ENCODE results near the gene OSER1. TPM values are rescaled to one million over a fixed set of nuclear protein-coding genes. Genes with fewer than 3 reads are reported as not detected.
A peak's percentile ranks its signal among the peaks of the same experiment; 100 is the strongest.

OSER1 gene
- total RNA-seq, 4 donors from 2014 or later: 41.2 to 49.6 (median 46.8) TPM

DNA sequence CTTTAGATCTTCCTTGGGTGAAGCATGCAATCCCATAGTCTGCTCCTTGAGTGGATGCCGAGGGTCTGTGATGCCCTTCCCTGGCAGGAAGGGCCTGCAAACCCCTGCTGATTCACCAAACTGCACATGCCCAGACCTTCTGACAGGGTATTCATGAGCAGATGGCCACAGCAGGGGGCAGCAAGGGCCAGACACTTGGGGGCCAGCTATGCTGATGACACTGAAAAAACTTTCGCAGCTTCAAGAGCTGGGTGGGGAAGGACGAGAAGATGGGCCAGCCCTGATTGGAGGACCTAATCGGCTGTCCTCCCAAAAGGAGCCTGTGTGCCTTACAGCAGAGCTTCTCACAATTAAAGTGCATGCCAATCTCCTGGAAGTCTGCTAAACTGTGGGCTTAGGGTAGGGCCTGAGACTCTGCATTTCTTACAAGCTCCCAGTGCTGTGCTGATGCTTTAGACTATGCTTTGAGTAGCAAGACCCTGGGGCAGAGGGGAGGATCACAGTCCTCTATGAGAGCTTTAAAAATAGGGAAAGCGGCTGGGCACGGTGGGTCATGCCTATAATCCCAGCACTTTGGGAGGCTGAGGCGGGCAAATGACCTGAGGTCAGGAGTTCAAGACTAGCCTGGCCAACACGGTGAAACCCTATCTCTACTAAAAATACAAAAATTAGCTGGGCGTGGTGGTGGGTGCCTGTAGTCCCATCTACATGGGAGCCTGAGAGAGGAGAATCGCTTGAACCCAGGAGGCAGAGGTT, 21.3 kb upstream of the OSER1 start:
- H3K4me3 ChIP-seq (ENCODE audit: low read depth, poor library complexity, severe bottlenecking): no peak overlapping the region
- no peak for DNase-seq (ENCODE audit: low spot score in 2 of 2)
- TF ChIP-seq, protein P1, sequence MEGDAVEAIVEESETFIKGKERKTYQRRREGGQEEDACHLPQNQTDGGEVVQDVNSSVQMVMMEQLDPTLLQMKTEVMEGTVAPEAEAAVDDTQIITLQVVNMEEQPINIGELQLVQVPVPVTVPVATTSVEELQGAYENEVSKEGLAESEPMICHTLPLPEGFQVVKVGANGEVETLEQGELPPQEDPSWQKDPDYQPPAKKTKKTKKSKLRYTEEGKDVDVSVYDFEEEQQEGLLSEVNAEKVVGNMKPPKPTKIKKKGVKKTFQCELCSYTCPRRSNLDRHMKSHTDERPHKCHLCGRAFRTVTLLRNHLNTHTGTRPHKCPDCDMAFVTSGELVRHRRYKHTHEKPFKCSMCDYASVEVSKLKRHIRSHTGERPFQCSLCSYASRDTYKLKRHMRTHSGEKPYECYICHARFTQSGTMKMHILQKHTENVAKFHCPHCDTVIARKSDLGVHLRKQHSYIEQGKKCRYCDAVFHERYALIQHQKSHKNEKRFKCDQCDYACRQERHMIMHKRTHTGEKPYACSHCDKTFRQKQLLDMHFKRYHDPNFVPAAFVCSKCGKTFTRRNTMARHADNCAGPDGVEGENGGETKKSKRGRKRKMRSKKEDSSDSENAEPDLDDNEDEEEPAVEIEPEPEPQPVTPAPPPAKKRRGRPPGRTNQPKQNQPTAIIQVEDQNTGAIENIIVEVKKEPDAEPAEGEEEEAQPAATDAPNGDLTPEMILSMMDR (IDR thresholded peaks at IDR 0.05): no peak
- no peak for TF ChIP-seq POLR2A (IDR thresholded peaks at IDR 0.05)
- intact Hi-C loops (cut with DNase I; ENCODE audit: low total_unique reads): no loop called here
- WGBS, 2 donors: 79 to 82% methylated on average over 10 of the region's 10 CpGs

DNA sequence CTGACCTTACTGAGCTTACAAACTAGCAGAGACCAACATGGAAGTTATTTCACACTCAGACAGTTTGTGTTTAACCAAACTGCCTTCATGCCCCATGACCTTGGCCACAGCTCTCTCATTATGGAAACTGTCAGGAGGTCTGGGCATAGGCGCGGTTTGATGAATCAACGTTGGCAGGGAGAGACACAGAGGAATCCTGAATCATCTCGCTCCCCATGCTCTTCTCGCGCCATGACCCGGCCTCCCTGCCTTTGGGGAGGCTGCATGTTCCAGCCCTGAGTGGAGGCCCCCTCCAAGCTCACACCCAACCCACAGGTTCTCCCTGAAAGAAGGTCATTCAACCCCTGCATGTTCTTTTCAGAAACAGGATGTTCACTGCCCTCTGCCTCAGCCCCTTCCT, 20.6 kb upstream of the OSER1 start:
- no peak for DNase-seq (ENCODE audit: low spot score in 2 of 2)
- intact Hi-C loops (cut with DNase I; ENCODE audit: low total_unique reads): no loop called here
- WGBS, 2 donors: 76 to 90% methylated on average over 7 of the region's 7 CpGs
- no peak overlapping the region for H3K4me3 ChIP-seq (ENCODE audit: low read depth, poor library complexity, severe bottlenecking)
- TF ChIP-seq, protein P1 (IDR thresholded peaks at IDR 0.05): peak in 1 of 3 donors; percentile 12
- no peak for TF ChIP-seq POLR2A (IDR thresholded peaks at IDR 0.05)

DNA sequence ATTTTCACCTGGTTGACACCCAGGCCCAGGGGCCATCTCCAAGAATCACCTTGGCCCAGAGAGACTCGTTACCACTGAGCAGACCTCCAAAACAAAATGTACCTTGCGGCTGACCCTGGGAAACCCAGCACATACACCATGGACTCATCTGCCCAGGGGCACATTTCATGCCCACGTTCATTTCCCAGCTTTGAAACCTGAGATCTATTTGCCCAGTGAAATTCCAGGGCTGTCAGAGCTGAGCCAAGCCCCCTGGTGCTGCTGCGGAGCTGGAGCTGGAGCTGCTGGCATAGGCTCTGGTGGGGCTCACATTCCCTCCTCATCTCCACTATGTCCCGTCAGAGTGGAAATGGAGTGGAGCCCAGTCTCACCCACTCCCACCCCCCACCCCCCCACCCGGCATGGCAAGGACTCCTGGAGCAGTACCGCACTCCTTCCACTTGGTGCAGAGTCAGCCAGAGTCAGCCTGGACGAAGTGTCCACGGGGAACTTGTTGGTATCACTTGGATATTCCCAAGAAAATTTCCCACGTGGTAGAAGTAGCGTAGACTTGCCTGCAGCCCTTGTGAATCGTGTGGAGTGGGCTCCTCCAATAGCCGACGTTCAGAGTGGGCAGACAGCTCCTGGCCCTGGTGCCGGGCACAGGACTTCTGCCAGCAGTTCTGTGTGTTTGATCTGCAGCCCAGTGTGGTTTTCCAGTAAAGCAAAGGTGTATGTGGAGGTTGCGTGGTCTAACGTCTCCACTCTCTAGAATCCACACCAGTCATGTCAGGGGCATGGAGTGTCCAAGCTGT, 18.1 kb upstream of the OSER1 start:
- intact Hi-C loops (cut with DNase I; ENCODE audit: low total_unique reads): loop anchor here (10.0 kb wide), 1 partner anchor 226 kb away; no protein-coding TSS in a partner anchor
- no peak for DNase-seq (ENCODE audit: low spot score in 2 of 2)
- no peak overlapping the region for H3K4me3 ChIP-seq (ENCODE audit: low read depth, poor library complexity, severe bottlenecking)
- 64 to 70% methylated on average over 17 of the region's 17 CpGs for WGBS, 2 donors
- TF ChIP-seq POLR2A (IDR thresholded peaks at IDR 0.05): no peak
- TF ChIP-seq, protein P1 (IDR thresholded peaks at IDR 0.05): no peak

DNA sequence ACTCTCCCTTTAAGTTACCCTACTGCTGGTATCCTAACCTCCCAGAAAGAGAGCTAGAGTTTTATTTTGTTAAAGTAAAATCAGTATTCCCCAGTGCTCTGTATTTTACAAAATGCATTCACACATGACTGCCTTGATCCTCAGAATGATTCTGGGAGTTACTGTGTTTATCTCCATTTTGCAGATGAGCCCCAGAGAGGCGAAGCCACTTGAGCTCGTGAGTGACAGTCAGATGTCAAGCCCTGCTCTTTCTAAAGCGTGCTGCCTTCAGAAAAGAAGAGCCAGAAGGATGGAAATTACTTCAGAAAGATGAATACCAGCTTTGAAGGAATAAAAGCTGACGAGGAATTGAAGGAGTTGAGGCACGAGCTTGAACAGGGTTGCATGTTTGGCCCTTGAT, 14.1 kb upstream of the OSER1 start:
- 91% methylated on average over 5 of the region's 5 CpGs for WGBS, 2 donors

DNA sequence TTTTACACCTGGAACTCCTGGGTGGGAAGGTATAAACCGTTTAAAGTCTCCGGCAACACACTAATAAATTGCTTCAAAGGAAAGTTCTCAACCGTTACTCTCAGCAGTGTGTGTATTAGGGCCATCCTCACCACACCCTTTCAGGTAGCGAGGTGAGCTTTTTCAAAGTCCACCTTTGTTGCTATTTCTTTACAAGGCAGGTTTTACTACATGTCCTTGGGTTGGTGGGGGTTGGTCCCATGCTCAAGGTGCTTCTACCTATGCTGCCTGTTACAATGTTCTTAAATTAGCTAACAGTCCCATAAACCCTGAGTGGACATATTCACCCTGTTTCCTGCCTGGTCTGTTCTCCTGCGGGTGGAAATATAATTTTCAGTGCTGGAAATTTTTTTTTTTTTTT, 13.2 kb upstream of the OSER1 start:
- 69 to 70% methylated on average over 5 of the region's 5 CpGs for WGBS, 2 donors
- H3K4me3 ChIP-seq (ENCODE audit: low read depth, poor library complexity, severe bottlenecking): no peak overlapping the region
- no peak for DNase-seq (ENCODE audit: low spot score in 2 of 2)
- no peak for TF ChIP-seq POLR2A (IDR thresholded peaks at IDR 0.05)
- intact Hi-C loops (cut with DNase I; ENCODE audit: low total_unique reads): loop anchor here (10.0 kb wide), 1 partner anchor 231 kb away; no protein-coding TSS in a partner anchor

More for the DNA sequence above, 14.1 kb upstream of the OSER1 start:
- no peak for TF ChIP-seq POLR2A (IDR thresholded peaks at IDR 0.05)
- TF ChIP-seq, protein P1 (IDR thresholded peaks at IDR 0.05): no peak
- H3K4me3 ChIP-seq (ENCODE audit: low read depth, poor library complexity, severe bottlenecking): no peak overlapping the region
- intact Hi-C loops (cut with DNase I; ENCODE audit: low total_unique reads): loop anchor here (10.0 kb wide), 1 partner anchor 230 kb away; no protein-coding TSS in a partner anchor
- DNase-seq (ENCODE audit: low spot score in 2 of 2): no peak

Data from lower leg skin (tissue), 4 donors.